BLaER1 (cell line): ENCODE results near the gene KCNA10.
A peak's percentile ranks its signal among the peaks of the same experiment; 100 is the strongest.

Experiments used
- H3K27ac ChIP-seq: shearing (Covaris generic); formaldehyde crosslinking; 2 replicates; pipeline ENCODE4 v1.8.1; 2022
- H3K27me3 ChIP-seq: shearing (Covaris generic); formaldehyde crosslinking; 2 replicates; pipeline ENCODE4 v1.8.1; 2022
- H3K36me3 ChIP-seq: shearing (Covaris generic); formaldehyde crosslinking; 2 replicates; pipeline ENCODE4 v1.8.1; 2022
- H3K4me1 ChIP-seq: shearing (Covaris generic); formaldehyde crosslinking; 2 replicates; pipeline ENCODE4 v1.8.1; 2022
- H3K4me2 ChIP-seq: shearing (Covaris generic); formaldehyde crosslinking; 2 replicates; pipeline ENCODE4 v1.8.1; 2022
- H3K4me3 ChIP-seq: shearing (Covaris generic); formaldehyde crosslinking; 2 replicates; pipeline ENCODE4 v1.8.1; 2022
- H3K9ac ChIP-seq: shearing (Covaris generic); formaldehyde crosslinking; 2 replicates; pipeline ENCODE4 v1.8.1; 2022
- H3K9me3 ChIP-seq: shearing (Covaris generic); formaldehyde crosslinking; 2 replicates; pipeline ENCODE4 v1.8.1; 2022
- H4K20me1 ChIP-seq: shearing (Covaris generic); formaldehyde crosslinking; 2 replicates; pipeline ENCODE4 v1.8.1; 2022
- Cebpa-rat ChIP-seq: shearing (Covaris generic); IDR thresholded peaks from 2 replicates; pipeline ENCODE4 v1.8.1; 2022

The KCNA10 gene

GRCh38 chr1:110519125-110519810 lies at the start of gene KCNA10:
Gene KCNA10 (minus strand): TSS chr1:110519175. CDS start chr1:110518787, 388 bp downstream.
- no peak within 1 kb of the TSS for H3K4me2 ChIP-seq
- H3K4me1 ChIP-seq = peaks cover 4% of the 10 kb centered on the region
- TF ChIP-seq Cebpa-rat = no peak

GRCh38 chr1:110566836-110567235 lies 47.9 kb upstream of the KCNA10 start:
- H3K9ac ChIP-seq = no peak overlapping the region
- H3K4me3 ChIP-seq = no peak overlapping the region
- H3K27ac ChIP-seq = no peak overlapping the region
- no peaks in the 10 kb centered on the region for H3K27me3 ChIP-seq
- no peaks in the 10 kb centered on the region for H4K20me1 ChIP-seq
- H3K4me1 ChIP-seq = peaks cover 2% of the 10 kb centered on the region
- no peaks in the 10 kb centered on the region for H3K36me3 ChIP-seq
- no peak overlapping the region for H3K4me2 ChIP-seq
- no peaks in the 10 kb centered on the region for H3K9me3 ChIP-seq
- no peak for TF ChIP-seq Cebpa-rat

More at GRCh38 chr1:110519125-110519810, at the start of gene KCNA10:
- 0 out of 2 replicates have a peak, but pooled peaks cover 5% of the 10 kb centered on the region for H4K20me1 ChIP-seq
- no peak within 1 kb of the TSS for H3K4me3 ChIP-seq
- H3K27me3 ChIP-seq = no peaks in the 10 kb centered on the region
- H3K27ac ChIP-seq = no peak within 1 kb of the TSS
- no peak within 1 kb of the TSS for H3K9ac ChIP-seq
- no peaks in the 10 kb centered on the region for H3K36me3 ChIP-seq
- no peaks in the 10 kb centered on the region for H3K9me3 ChIP-seq

- Histone ChIP-seq H3K4me2 (no peak overlapping the region), H3K9me3 (no peaks in the 10 kb centered on the region), H3K4me1 (peaks cover 11% of the 10 kb centered on the region), H3K36me3 (no peaks in the 10 kb centered on the region), H3K27me3 (no peaks in the 10 kb centered on the region), H3K27ac (no peak overlapping the region), H4K20me1 (no peaks in the 10 kb centered on the region), H3K4me3 (no peak overlapping the region), H3K9ac (no peak overlapping the region)
- TF ChIP-seq Cebpa-rat = no peak
These were observed 46.6 kb upstream of the KCNA10 start for GRCh38 chr1:110565565-110565964.

GRCh38 chr1:110563089-110563488 lies 44.1 kb upstream of the KCNA10 start:
- H3K27me3 ChIP-seq = no peaks in the 10 kb centered on the region
- H3K36me3 ChIP-seq = no peaks in the 10 kb centered on the region
- no peak overlapping the region for H3K9ac ChIP-seq
- no peaks in the 10 kb centered on the region for H4K20me1 ChIP-seq
- no peak overlapping the region for H3K4me2 ChIP-seq
- no peak for TF ChIP-seq Cebpa-rat
- no peak overlapping the region for H3K27ac ChIP-seq
- H3K4me1 ChIP-seq = peaks cover 32% of the 10 kb centered on the region
- H3K4me3 ChIP-seq = no peak overlapping the region
- H3K9me3 ChIP-seq = no peaks in the 10 kb centered on the region

- no peaks in the 10 kb centered on the region for H4K20me1 ChIP-seq
- H3K4me1 ChIP-seq = peaks cover 44% of the 10 kb centered on the region
- H3K4me2 ChIP-seq = peak overlapping the region; percentile 31
- H3K27me3 ChIP-seq = no peaks in the 10 kb centered on the region
- no peak overlapping the region for H3K9ac ChIP-seq
- no peak overlapping the region for H3K4me3 ChIP-seq
- no peaks in the 10 kb centered on the region for H3K36me3 ChIP-seq
- H3K9me3 ChIP-seq = no peaks in the 10 kb centered on the region
- H3K27ac ChIP-seq = no peak overlapping the region
- TF ChIP-seq Cebpa-rat = no peak
These were observed 42.6 kb upstream of the KCNA10 start for GRCh38 chr1:110561596-110561995.

GRCh38 chr1:110559157-110559556 lies 40.2 kb upstream of the KCNA10 start:
- H3K36me3 ChIP-seq = no peaks in the 10 kb centered on the region
- no peaks in the 10 kb centered on the region for H4K20me1 ChIP-seq
- H3K9ac ChIP-seq = no peak overlapping the region
- peak overlapping the region; percentile 39 for H3K4me2 ChIP-seq
- peaks cover 65% of the 10 kb centered on the region for H3K4me1 ChIP-seq
- no peak overlapping the region for H3K4me3 ChIP-seq
- TF ChIP-seq Cebpa-rat = no peak
- peaks cover 16% of the 10 kb centered on the region for H3K27me3 ChIP-seq
- no peak overlapping the region for H3K27ac ChIP-seq
- no peaks in the 10 kb centered on the region for H3K9me3 ChIP-seq

- no peak overlapping the region for H3K9ac ChIP-seq
- H4K20me1 ChIP-seq = no peaks in the 10 kb centered on the region
- H3K4me1 ChIP-seq = peaks cover 65% of the 10 kb centered on the region
- TF ChIP-seq Cebpa-rat = no peak
- no peak overlapping the region for H3K4me3 ChIP-seq
- H3K9me3 ChIP-seq = no peaks in the 10 kb centered on the region
- H3K27ac ChIP-seq = no peak overlapping the region
- peak overlapping the region; percentile 97; the same call in 1 of the 2 replicates for H3K4me2 ChIP-seq
- no peaks in the 10 kb centered on the region for H3K36me3 ChIP-seq
- H3K27me3 ChIP-seq = peaks cover 16% of the 10 kb centered on the region
These were observed 38.5 kb upstream of the KCNA10 start for GRCh38 chr1:110557481-110557880.

GRCh38 chr1:110556471-110556807 lies 37.5 kb upstream of the KCNA10 start:
- Histone ChIP-seq H3K9ac (no peak overlapping the region; the same call in 1 of the 2 replicates), H3K36me3 (no peaks in the 10 kb centered on the region), H3K4me3 (peak overlapping the region; percentile 67; the same call in 1 of the 2 replicates), H4K20me1 (no peaks in the 10 kb centered on the region), H3K27ac (peak overlapping the region; percentile 69), H3K27me3 (peaks cover 16% of the 10 kb centered on the region), H3K4me1 (peaks cover 59% of the 10 kb centered on the region), H3K9me3 (no peaks in the 10 kb centered on the region), H3K4me2 (peak overlapping the region; percentile 97)
- TF ChIP-seq Cebpa-rat = no peak

GRCh38 chr1:110555807-110556470 lies 37.0 kb upstream of the KCNA10 start:
- Histone ChIP-seq H3K4me2 (peak overlapping the region; percentile 97), H3K4me3 (peak overlapping the region; percentile 67), H3K9me3 (no peaks in the 10 kb centered on the region), H3K36me3 (no peaks in the 10 kb centered on the region), H3K9ac (peak overlapping the region; percentile 61; the same call in 1 of the 2 replicates), H3K4me1 (peaks cover 54% of the 10 kb centered on the region), H3K27me3 (peaks cover 16% of the 10 kb centered on the region), H3K27ac (peak overlapping the region; percentile 69), H4K20me1 (no peaks in the 10 kb centered on the region)
- no peak for TF ChIP-seq Cebpa-rat
